HEK293 (cell line): ENCODE data around the gene TNS3.

ENCODE experiments used
- CTCF ChIA-PET: fragments of 350-600 bp; formaldehyde crosslinking; extraction: SDS; loops from one replicate; lab custom pipeline; 2021; ENCODE audit warnings: antibody characterized with exemption; lab: Yijun Ruan, JAX
- POLR2A ChIA-PET: fragments of 300-600 bp; formaldehyde crosslinking; extraction: SDS; loops from one replicate; lab custom pipeline; 2020; ENCODE audit warnings: antibody characterized with exemption, inconsistent platforms; lab: Yijun Ruan, JAX
- H3K27ac ChIP-seq: fragments of 200-500 bp; sonication (Bioruptor generic); 2 replicates; pipeline ENCODE4 v1.5.1; 2014; ENCODE audit warnings: low read depth, low read length, control low read depth, inconsistent platforms; ENCODE audit errors: extremely low read depth
- H3K36me3 ChIP-seq, 2 experiments: fragments of 200-500 bp in 1 of 2; sonication (Bioruptor generic) in 1 of 2; 1 replicate in 1 of 2; 2 replicates in 1 of 2; pipeline ENCODE4 v1.5.1; 2014 to 2017; ENCODE audit warnings: inconsistent platforms in 2 of 2, low read length in 2 of 2; ENCODE audit not compliant: control insufficient read depth in 2 of 2, insufficient read depth in 1 of 2
- H3K4me1 ChIP-seq: fragments of 200-500 bp; sonication (Bioruptor generic); 2 replicates; pipeline ENCODE4 v1.5.1; 2014; ENCODE audit warnings: mild to moderate bottlenecking, low read length, inconsistent platforms; ENCODE audit not compliant: control insufficient read depth, insufficient read depth
- H3K4me3 ChIP-seq: 2 replicates; pipeline ENCODE4 v1.5.1; 2011; ENCODE audit warnings: low read depth, mild to moderate bottlenecking, control low read depth, low read length, moderate library complexity
- H3K9me3 ChIP-seq: fragments of 200-500 bp; sonication (Bioruptor generic); 2 replicates; pipeline ENCODE4 v1.5.1; 2014; ENCODE audit warnings: low read depth, low read length, inconsistent platforms; ENCODE audit not compliant: control insufficient read depth, insufficient read depth
- BCL11B ChIP-seq: fragments of 450-650 bp; formaldehyde crosslinking; IDR thresholded peaks from 2 replicates; pipeline ENCODE4 v1.5.1; 2016; ENCODE audit warnings: low read depth, missing biosample characterization, missing genetic modification characterization
- GLI2 ChIP-seq: fragments of 450-650 bp; formaldehyde crosslinking; IDR thresholded peaks from 2 replicates; pipeline ENCODE4; 2017; ENCODE audit warnings: missing biosample characterization, missing genetic modification characterization, low read depth, borderline replicate concordance
- GLIS2 ChIP-seq: fragments of 450-650 bp; formaldehyde crosslinking; IDR thresholded peaks from 2 replicates; pipeline ENCODE4 v1.5.1; 2016; ENCODE audit warnings: missing biosample characterization, missing genetic modification characterization
- HOXD13 ChIP-seq: sonication (generic); formaldehyde crosslinking; IDR thresholded peaks from 2 replicates; pipeline ENCODE4 v1.8.0; 2022; ENCODE audit warnings: missing genetic modification reagents, borderline replicate concordance
- MYNN ChIP-seq: fragments of 450-650 bp; formaldehyde crosslinking; IDR thresholded peaks from 2 replicates; pipeline ENCODE4 v1.5.1; 2016; ENCODE audit warnings: missing biosample characterization, missing genetic modification characterization, borderline replicate concordance
- ZBTB1 ChIP-seq: fragments of 450-650 bp; formaldehyde crosslinking; IDR thresholded peaks from 2 replicates; pipeline ENCODE4 v1.5.1; 2016; ENCODE audit warnings: missing biosample characterization, missing genetic modification characterization
- ZBTB7A ChIP-seq: fragments of 450-650 bp; formaldehyde crosslinking; IDR thresholded peaks from 2 replicates; pipeline ENCODE4 v1.5.1; 2016; ENCODE audit warnings: low read depth, missing biosample characterization, missing genetic modification characterization
- ZIC2 ChIP-seq: fragments of 450-650 bp; formaldehyde crosslinking; IDR thresholded peaks from 2 replicates; pipeline ENCODE4 v1.5.1; 2016; ENCODE audit warnings: missing biosample characterization, missing genetic modification characterization
- ZNF133 ChIP-seq: fragments of 450-650 bp; formaldehyde crosslinking; IDR thresholded peaks from 2 replicates; pipeline ENCODE4 v1.5.1; 2016; ENCODE audit warnings: missing biosample characterization, missing genetic modification characterization
- ZNF174 ChIP-seq: fragments of 450-650 bp; formaldehyde crosslinking; IDR thresholded peaks from 2 replicates; pipeline ENCODE4 v1.5.0; 2017; ENCODE audit warnings: missing biosample characterization, mild to moderate bottlenecking, missing genetic modification characterization
- ZNF2 ChIP-seq: fragments of 450-650 bp; formaldehyde crosslinking; IDR thresholded peaks from 2 replicates; pipeline ENCODE4 v1.5.1; 2016; ENCODE audit warnings: missing biosample characterization, missing genetic modification characterization
- ZNF311 ChIP-seq: fragments of 450-650 bp; formaldehyde crosslinking; IDR thresholded peaks from 2 replicates; pipeline ENCODE4 v1.5.1; 2017; ENCODE audit warnings: missing biosample characterization, missing genetic modification characterization, borderline replicate concordance
- ZNF394 ChIP-seq: fragments of 450-650 bp; formaldehyde crosslinking; IDR thresholded peaks from 2 replicates; pipeline ENCODE4 v1.5.1; 2016; ENCODE audit warnings: missing biosample characterization, missing genetic modification characterization, mild to moderate bottlenecking, moderate library complexity, borderline replicate concordance
- ZNF433 ChIP-seq: fragments of 450-650 bp; formaldehyde crosslinking; IDR thresholded peaks from 2 replicates; pipeline ENCODE4 v1.5.1; 2016; ENCODE audit warnings: missing biosample characterization, missing genetic modification characterization, low read depth
- ZNF48 ChIP-seq: fragments of 450-650 bp; formaldehyde crosslinking; IDR thresholded peaks from 2 replicates; pipeline ENCODE4 v1.5.1; 2016; ENCODE audit warnings: missing biosample characterization, missing genetic modification characterization
- ZNF530 ChIP-seq: fragments of 450-650 bp; formaldehyde crosslinking; IDR thresholded peaks from 2 replicates; pipeline ENCODE4 v1.5.1; 2016; ENCODE audit warnings: low read depth, missing biosample characterization, missing genetic modification characterization
- ZNF558 ChIP-seq: fragments of 450-650 bp; formaldehyde crosslinking; IDR thresholded peaks from 2 replicates; pipeline ENCODE4 v1.5.1; 2016; ENCODE audit warnings: missing biosample characterization, missing genetic modification characterization
- ZNF600 ChIP-seq: fragments of 450-650 bp; formaldehyde crosslinking; IDR thresholded peaks from 2 replicates; pipeline ENCODE4 v1.5.1; 2016; ENCODE audit warnings: missing biosample characterization, missing genetic modification characterization
- ZNF610 ChIP-seq: fragments of 450-650 bp; formaldehyde crosslinking; IDR thresholded peaks from 2 replicates; pipeline ENCODE4 v1.5.1; 2016; ENCODE audit warnings: missing biosample characterization, missing genetic modification characterization, borderline replicate concordance
- ZNF768 ChIP-seq: fragments of 450-650 bp; formaldehyde crosslinking; IDR thresholded peaks from 2 replicates; pipeline ENCODE4 v1.5.1; 2018; ENCODE audit warnings: missing biosample characterization, mild to moderate bottlenecking, missing genetic modification characterization
- TF ChIP-seq, protein P1 (sequence below): fragments of 450-650 bp; formaldehyde crosslinking; IDR thresholded peaks from 2 replicates; pipeline ENCODE4 v1.5.1; 2016; ENCODE audit warnings: missing biosample characterization, missing genetic modification characterization
- TF ChIP-seq, protein P2 (sequence below): fragments of 450-650 bp; formaldehyde crosslinking; IDR thresholded peaks from 2 replicates; pipeline ENCODE4 v1.5.1; 2016; ENCODE audit warnings: missing biosample characterization, missing genetic modification characterization, low read depth
- TF ChIP-seq, protein P3 (sequence below): fragments of 450-650 bp; formaldehyde crosslinking; IDR thresholded peaks from 2 replicates; pipeline ENCODE4; 2016; ENCODE audit warnings: missing biosample characterization, missing genetic modification characterization

The TNS3 gene

DNA sequence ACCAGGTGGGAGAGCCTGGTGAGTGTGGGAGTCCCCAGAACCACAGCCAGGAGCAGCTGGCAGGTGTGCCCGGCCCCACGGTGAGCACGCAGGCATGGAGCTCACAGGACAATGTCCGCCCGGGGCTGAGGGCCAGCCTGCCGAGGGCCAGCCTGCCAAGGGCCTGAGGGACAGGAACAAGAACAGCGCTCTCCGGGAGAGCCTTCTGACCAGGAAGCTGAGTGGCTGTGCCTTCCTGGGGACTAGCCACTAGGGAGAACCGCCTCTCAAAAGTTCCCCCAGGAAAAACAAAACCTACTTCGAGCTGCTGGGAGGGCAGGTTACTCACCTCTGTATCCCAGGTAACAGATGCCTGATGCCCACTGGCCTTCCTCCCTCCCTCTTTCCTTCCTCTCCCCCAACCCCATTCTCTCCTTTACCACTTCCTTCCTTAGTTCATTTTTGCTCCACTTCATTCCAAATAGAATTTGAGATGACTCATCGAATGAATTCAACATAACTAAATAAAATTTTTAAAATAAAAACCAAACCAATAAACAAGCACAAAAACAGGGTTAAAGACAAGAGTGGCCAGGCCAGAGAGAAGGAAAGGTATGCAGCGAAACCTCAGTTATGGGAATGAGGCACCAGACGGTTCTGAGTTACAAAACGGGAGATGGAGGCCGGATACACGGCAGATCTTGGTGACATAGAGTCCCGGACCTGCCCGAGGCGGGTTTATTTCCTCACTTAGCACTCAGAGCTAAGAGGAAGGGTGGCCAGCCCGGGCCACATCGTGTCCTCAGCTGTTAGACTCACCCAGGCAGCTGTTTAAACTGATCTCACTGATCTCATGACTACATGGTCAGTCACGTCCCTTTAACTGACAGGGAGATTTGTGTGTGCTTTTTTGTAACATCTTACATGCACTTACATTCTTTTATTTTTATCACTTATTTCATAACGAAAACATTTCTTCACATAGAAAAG is 128.5 kb downstream of the TNS3 start:
- H3K9me3 ChIP-seq, result no peaks in the 10 kb centered on the region
- H3K27ac ChIP-seq, result no peak overlapping the region
- no peaks in the 10 kb centered on the region for H3K4me1 ChIP-seq
- no peak for TF ChIP-seq ZNF558 (tag by site-specific recombination)
- TF ChIP-seq GLIS2, result no peak
- TF ChIP-seq ZIC2 (tag by site-specific recombination), result 0 out of 2 replicates have a peak, but pooled peaks have one; percentile 9
- TF ChIP-seq ZNF768 (tag by site-specific recombination), result no peak
- no peak for TF ChIP-seq MYNN (tag by site-specific recombination)
- ChIA-PET POLR2A (no interaction called here), CTCF (interaction anchor here (0.6 to 1.4 kb wide), 3 partner anchors 9 to 365 kb away, joined by 3 read pairs; no protein-coding TSS in a partner anchor)
- no peak overlapping the region for H3K4me3 ChIP-seq
- H3K36me3 ChIP-seq, result no peaks in the 10 kb centered on the region

DNA sequence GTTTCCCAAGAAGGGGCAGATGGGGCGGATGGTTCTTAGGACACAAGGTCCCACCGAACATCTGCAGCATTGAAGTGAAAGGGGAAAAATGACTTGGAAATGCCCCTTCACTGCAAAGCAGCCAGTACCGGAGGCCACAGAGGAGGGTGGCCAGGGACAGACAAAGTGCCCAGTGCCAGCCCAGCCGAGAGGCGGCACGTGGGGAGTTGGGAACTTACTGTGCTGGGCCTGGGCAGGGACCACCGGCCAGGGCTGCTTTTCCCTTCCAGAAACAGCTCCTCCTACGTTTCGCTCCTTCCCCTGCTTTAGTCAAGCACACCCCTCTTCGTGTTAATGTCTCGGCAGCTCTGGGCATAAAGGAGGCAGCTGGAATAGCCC is 129.2 kb downstream of the TNS3 start:
- POLR2A ChIA-PET, result no interaction called here
- Histone ChIP-seq H3K9me3 (no peaks in the 10 kb centered on the region), H3K4me1 (no peaks in the 10 kb centered on the region), H3K4me3 (no peak overlapping the region), H3K27ac (no peak overlapping the region), H3K36me3 (no peaks in the 10 kb centered on the region)
- TF ChIP-seq ZNF2 (no peak), ZBTB1 (tag by site-specific recombination) (no peak), ZNF530 (tag by site-specific recombination) (no peak), ZNF394 (tag by site-specific recombination) (no peak), ZNF610 (tag by site-specific recombination) (no peak), ZNF133 (no peak), GLIS2 (no peak), ZBTB7A (tag by site-specific recombination) (no peak), GLI2 (no peak), HOXD13 (CRISPR knock-in tag) (no peak), BCL11B (tag by site-specific recombination) (no peak), ZNF174 (tag by site-specific recombination) (no peak), ZNF600 (tag by site-specific recombination) (no peak), ZNF48 (no peak), ZNF311 (no peak), ZNF433 (tag by site-specific recombination) (no peak)
- TF ChIP-seq, protein P1, sequence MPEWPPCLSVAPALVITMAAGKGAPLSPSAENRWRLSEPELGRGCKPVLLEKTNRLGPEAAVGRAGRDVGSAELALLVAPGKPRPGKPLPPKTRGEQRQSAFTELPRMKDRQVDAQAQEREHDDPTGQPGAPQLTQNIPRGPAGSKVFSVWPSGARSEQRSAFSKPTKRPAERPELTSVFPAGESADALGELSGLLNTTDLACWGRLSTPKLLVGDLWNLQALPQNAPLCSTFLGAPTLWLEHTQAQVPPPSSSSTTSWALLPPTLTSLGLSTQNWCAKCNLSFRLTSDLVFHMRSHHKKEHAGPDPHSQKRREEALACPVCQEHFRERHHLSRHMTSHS (tag by site-specific recombination), result no peak
- TF ChIP-seq, protein P2, sequence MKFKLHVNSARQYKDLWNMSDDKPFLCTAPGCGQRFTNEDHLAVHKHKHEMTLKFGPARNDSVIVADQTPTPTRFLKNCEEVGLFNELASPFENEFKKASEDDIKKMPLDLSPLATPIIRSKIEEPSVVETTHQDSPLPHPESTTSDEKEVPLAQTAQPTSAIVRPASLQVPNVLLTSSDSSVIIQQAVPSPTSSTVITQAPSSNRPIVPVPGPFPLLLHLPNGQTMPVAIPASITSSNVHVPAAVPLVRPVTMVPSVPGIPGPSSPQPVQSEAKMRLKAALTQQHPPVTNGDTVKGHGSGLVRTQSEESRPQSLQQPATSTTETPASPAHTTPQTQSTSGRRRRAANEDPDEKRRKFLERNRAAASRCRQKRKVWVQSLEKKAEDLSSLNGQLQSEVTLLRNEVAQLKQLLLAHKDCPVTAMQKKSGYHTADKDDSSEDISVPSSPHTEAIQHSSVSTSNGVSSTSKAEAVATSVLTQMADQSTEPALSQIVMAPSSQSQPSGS (tag by site-specific recombination), result no peak
- TF ChIP-seq, protein P3, sequence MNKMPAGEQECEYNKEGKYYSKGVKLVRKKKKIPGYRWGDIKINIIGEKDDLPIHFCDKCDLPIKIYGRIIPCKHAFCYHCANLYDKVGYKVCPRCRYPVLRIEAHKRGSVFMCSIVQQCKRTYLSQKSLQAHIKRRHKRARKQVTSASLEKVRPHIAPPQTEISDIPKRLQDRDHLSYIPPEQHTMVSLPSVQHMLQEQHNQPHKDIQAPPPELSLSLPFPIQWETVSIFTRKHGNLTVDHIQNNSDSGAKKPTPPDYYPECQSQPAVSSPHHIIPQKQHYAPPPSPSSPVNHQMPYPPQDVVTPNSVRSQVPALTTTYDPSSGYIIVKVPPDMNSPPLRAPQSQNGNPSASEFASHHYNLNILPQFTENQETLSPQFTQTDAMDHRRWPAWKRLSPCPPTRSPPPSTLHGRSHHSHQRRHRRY, result no peak
- CTCF ChIA-PET, result interaction anchor here (0.6 to 1.4 kb wide), 3 partner anchors 55 to 365 kb away, joined by 3 read pairs; no protein-coding TSS in a partner anchor
